NCI-H2196 treated with DMSO at 0.1 percent for 48 hours (cell line): Measurements from ENCODE around the gene ROCK2.

Experiments
- DNase-seq: peaks from one replicate; lab custom pipeline; 2025; ENCODE audit not compliant: unreplicated experiment; lab: John Stamatoyannopoulos, UW

ROCK2 gene

DNA sequence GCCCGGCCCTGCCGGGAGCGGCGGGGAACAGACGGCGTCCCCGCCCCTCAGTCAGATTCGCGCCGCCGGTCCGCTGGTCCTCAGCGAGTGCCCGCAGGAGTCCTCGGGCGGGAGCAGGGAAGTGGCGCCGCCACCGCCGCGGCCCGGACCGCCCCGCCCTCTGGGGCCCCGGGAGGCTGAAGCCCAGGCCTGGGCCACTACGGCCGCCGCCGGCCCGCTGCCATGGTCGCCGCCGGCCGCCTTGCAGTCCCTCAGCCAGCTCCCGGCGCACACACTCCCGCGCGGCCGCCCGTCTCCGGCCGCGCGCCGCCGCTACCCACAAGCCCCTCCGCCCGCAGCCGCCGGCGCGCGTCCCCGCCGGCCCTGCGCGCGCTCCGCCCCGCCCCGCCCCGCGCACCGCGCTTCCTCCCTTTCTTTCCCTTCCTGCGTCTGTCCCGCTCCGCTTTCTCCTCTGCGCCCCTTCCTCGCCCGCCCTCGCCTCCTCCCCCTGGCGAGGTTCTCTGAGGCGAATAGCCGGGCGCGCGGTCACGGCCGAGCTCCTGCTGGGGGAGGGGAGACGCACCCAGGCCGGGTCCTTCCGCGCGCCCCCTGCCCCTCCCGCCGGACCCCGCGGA is at the start of gene ROCK2:
Gene ROCK2, minus strand, starts transcription at position 295 of the 614 bp plus-strand sequence. CDS start 500 bp downstream, outside the sequence.
- peak; percentile 68 for DNase-seq

DNA sequence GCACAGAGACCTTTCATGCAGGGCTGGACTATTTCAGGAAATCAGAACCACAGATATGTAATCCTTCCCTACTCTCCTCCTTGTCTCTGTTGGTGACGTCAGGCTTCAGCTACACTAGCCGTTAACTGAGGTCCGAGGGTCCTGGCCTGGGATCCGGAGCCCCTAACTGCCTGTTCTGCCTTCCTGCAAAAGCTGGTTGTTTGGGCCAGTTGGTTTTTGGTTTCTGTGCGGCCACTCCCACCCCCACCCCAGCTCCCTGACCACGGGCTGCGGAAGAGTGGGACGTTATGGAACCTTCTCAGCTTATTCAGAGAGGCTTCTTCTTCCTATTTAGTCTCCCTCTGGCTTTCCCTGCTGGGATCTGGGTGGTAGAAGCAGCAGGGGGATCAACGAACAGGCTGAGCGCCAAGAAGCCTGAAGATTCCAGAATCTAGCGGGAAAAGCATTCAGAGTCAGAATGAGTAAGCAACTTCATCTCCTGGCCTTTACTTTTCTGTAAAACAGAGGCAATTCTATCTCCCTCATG is 49.3 kb upstream of the ROCK2 start:
- no peak for DNase-seq

DNA sequence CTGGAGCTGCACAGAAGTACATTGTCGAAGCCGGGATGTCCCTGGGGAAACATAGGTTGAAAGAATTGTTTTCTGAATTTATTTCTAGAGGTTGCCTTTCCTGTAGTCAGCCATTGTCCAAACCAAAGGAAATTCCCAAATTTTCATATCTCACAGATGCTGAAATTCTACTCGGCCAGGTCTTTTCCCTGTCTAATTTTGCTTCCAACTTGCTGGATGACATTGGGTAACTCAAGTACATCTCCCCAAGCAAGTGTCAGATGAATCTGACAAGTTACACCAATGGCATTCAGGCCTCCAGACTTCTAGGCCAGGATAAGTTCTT is 47.5 kb upstream of the ROCK2 start:
- no peak for DNase-seq

DNA sequence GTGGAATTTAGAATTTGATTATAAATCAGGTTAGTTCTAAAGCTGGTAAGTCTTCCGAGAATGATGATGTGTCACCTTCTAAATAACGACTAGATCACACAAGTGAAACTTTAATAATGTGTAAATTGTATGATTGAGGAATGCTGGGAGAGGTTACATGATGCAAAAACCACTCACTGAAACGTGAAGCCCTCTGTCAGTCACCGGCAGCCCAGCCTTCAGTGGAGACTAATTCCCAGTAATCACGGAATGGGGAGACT is 45.9 kb upstream of the ROCK2 start:
- no peak for DNase-seq

DNA sequence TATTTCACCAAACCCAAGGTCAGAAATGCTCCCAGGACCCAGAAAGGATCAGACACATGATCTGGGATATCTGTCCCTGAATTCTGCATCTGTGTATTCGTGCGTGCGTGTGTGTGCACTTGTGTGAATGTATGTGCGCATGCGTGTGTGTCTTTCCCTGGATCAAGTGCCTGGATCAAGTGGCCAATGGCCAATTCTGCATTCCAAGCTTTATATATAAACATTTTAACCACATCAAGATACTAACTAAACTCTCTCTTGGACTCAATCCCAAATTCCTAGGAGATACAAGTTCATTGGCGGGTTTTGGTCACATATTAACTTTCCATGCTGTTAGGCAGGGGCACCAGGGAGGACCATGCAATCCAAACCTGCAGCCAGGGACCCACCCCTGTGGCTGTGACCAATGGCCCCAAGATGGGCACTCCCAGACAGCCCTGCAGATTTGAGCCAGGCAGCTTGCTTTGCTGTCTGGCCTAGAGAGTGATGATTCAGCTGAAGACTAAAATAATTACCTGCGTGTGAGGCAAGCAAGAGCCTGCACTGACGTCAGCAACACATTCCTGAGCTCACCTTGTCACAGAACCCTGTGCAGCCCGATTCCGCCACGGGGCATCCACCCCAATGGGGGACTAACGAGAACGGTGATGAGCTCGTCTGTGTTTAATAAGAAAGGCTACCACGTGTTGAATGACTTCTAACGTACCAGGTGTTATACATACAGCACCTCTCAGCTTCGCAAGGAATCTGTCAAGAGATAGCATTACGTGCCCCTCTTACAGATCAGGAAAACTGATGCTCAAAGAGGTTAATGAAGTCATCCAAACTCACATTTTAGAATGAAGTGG is 45.3 kb upstream of the ROCK2 start:
- no peak for DNase-seq

DNA sequence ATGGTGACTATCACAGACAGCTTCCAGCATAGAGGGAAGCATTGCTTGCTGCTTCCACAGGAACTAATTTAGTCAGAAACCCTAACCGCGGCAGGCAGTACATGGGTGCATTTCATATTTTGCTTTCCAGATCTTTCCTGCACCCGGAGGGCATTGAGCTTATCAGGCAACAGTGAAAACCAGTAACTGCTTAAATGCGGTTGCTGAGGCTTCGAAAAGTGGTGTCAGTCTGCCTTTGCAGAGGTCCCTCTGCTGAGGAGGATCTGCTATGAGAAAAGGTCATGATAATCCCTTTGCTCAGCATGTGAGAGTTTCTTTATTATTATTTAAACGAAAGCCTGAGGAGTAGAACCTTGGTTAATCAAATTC is 44.6 kb upstream of the ROCK2 start:
- no peak for DNase-seq

DNA sequence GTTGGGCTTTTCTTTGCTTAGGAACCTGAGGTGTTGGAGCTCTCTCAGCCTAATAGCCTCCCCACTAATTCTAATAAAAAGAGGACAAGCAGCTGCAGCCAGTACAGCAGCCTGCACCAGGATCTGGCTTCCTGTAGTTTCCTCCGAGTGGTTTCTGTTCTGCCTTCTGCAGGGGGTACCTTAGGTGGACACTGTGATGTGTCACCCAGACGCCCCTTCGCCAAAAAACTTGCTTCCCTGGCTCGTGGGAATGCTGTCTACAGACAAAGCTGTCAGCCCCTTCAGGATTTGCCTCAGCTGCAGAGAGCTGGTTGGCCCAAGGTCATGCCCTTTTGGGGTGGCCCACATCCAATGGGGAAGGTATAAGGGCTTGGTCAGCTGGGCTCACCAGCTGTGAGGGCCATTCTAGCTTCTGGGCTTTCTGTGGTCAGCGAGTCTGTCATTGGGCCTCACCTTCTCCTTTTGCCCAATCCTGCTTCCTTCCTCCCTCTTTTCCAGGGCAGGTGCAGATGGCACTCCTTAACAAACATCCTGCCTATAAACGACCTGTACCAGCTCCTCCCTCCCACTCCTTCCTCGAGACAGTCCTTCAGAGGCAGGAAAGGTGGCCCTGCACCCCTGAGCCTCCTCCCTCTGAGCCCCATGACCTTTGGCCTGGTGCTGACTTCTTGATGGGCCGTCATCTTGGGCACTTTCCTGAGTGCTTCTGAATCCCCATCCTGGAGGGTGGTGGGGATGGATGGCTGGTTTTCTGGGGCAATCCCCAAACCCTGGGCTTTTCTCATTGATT is 44.0 kb upstream of the ROCK2 start:
- DNase-seq: no peak

DNA sequence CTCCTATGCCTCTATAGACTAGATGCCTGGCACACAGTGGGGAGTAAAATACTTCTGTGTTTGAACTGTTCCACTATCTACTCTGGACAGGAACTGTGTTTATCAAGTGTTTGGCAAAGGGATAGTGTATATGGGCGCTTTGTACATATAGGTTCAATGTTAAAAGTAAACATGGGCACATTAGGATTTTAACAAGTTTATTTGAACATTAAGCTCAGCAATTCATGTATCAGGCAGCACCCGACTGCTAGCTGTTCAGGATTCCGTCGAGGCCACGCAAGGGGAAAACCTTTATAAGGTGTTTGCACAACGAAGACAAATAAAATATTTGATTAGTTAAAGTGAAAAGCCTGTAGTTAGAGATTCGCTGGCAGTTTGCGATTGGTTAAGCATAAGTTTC is 43.4 kb upstream of the ROCK2 start:
- no peak for DNase-seq

DNA sequence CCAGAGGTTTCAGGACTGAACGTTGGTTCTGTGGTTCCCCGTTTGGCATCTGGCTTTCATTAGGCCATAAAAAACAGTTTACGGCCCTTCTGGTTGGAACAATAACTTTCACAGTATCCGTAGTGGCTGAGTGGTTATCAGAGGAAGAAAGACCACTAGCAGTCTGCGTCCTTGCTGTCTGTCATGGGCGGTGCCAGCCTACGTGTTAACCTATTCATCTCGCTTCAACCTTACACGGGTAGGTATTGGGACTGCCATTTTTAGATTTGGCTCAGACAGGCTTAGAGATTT is 42.6 kb upstream of the ROCK2 start:
- no peak for DNase-seq

DNA sequence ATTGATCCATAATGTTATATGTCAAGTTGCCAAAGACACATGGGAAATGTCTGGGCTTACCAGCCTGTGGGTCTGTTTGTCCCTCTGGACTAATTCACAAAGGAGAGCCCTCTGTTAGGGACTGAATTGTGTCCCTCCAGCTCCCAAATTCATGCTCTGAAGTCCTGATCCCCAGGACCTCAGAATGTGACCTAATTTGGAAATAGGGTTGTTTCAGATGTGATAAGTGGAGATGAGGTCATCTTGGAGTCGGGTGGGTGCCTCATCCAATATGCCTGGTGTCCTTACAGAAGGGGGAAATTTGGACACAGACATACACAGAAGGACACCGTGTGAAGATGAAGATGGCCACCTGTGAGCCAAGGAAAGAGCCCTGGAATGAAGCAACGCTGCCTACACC is 41.4 kb upstream of the ROCK2 start:
- DNase-seq: no peak

DNA sequence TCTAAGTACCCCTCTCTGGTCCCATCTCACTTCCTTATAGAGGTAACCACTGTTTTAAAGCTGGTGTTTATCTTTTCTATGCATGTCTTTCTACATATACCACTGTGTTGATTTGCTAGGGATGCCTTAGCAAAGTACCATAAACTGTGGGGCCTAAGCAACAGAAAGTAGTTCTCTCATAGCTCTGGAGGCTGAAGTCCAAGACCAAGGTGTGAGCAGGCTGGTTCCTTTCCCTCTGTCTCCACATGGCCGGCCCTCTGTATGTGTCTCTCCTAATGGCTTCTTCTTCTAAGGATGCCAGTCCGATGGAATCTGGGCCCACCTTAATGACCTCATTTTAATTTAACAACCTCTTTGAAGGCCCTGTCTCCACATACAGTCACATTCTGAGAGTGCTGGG is 40.8 kb upstream of the ROCK2 start:
- DNase-seq: no peak

DNA sequence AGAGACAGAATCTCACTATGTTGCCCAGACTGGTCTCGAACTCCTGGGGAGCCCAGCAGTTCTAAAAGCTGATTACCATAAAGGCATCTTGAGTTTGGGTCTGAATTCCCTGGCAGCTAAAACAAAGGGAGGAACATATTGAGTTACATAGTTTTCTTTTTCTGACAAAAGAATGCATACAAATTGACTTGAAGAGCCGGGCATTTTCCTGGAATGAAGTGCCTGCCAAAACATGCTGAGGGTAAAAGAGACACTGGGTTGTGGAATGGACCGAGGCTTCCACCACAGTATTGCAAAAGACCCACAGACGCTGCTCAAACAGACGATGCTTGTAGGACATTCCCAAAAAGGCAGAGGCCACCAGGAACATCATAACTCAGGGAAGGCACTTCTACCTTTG is 35.1 kb upstream of the ROCK2 start:
- no peak for DNase-seq

DNA sequence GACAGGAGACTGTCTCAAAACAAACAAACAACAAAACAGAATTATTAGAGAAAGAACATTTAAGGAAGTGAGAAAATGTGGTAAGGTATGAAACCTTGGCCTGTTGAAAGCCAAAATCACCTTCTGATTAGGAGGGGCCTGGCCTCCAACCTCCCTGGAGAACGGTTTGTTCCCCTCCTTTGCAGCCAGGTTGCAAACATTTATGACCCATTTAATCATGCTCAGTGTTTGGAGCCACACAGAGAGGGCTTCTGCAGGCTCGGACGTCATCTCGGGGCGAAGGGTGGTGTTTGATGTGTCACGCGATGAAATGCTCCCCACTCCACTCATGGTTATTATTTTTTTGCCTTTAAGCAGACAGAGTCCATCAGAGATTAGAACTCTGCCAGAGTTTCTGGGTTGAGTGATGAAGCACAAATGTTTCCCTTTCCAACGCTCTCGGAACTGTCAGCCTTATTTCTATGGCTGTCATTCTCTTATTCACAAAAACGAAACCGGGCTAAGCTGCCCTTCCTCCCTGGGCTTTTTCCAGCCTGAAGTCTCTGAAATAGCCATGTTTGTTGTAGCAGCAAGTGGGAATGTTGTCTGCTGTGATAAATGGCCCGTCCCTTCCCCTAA is 33.6 kb upstream of the ROCK2 start:
- no peak for DNase-seq

DNA sequence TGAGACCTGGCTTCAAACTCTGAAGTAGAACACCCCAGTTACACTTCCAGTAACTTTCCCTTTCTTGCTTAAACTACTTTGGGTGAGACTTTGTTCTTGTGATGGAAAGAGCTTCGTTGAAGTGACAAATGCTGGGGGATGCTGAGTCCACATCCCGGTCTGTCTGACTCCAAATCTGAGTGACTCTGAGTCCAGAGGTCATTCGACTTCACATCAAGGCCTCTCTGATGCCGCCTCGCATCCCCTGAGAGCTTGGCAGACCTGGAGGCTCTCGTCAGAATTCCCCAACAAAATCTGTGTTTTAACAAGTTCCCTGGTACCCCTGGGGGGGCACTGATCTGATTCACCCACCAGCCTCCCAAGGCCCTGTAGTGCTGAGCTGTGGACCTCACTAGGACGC is 31.6 kb upstream of the ROCK2 start:
- DNase-seq: no peak

DNA sequence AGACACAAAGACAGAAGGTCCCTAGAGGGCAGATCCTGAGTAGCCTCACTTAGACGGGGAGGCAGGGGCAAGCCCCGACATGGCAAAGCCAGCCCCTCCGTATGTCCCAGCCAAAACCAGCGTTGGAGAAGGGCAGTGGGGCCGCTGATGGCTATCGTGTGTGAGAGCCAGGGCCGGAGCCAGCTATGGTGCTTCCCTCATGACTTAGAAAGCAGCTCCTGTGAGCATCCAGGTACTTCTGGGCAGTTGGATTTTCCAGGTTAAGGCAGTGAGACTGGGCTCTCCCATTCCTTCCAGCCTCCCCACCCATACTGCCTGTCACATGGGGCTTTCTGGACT is 31.2 kb upstream of the ROCK2 start:
- no peak for DNase-seq

DNA sequence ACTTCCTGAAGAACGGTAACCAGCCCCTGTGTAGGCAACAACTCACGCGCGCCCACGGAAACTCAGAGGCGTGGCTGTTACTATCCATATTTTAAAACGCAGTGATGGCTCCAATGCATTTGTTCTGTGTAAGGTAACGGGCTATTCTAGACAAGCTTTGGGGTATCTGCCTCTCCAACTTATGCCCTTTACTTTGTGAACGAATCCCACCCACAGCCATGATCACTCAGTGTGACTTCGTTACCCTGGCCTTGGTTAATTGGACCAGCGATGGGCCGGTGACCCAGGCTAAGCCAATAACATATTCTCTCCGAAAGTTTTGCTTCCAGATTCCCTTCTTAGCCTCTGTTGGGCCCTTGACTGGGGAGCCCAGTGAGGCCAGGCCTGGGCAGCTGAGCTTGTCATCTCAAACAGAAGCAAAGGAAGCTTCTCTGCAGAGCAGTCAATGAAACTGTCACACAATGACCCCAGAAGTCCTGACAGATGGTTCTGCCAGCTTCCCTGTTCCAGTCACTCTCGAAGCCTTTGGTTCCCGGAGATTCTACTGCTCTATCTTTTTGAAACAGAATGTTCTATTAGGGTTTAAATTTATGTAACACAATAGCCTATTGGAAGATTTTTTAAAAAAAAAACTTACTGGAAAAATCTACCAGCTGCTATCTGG is 30.7 kb upstream of the ROCK2 start:
- no peak for DNase-seq

DNA sequence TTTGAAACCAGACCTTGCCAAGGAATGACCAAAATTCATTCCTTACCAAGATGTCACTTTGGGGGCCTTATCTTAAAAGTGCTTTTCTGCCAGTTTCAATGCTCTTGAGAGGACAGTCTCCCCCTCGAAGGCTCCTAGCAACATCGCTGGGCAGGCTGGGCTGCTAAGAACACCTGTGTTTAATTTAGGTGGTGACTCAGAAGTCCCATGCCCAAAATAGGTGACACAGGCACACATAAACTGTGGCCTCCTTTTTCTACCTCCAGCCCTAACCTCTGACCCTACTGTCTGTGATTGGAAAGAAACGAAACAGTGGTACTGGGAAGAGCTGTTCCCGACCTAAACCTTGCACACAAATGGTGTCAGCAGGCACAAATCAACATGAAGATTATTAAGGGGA is 28.7 kb upstream of the ROCK2 start:
- no peak for DNase-seq

DNA sequence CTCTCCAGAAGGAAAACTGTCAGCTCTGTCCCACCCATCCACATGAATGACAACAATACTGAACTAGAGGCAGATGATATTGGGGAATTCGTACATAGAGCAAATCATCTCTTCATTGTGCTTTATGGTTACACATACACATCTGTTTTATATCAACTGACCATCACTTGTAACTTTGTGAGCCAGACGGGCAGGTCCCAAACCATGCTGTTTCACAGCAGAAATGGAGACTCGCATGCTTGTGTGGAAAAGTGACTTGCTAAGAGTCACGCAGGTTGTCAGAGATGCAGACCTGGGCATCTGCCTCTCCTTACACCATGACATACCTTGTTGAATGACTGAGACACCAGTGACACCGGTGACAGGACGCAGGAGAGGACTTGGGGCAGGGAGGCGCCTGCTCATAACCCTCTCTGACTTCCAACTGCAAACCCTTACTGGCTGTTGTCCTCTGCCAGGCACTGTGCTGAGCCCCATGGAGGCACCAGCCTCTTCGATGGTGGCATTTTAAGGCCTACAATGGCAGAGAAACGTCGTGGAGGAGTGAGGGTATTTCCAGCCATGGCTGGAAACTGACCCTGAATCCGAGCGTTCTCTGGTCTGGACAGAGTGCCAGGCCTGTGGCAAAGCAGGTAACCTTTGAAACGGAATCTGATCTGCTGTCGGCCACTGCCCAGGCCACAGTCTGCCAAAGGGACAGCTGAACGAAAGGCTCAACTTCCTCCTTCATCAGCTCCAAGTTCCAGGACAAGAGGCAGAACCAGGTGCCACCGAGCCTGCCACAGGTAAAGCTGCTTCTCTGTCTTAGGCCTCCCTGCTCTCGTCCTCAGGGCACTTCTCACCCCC is 26.9 kb upstream of the ROCK2 start:
- DNase-seq: no peak

DNA sequence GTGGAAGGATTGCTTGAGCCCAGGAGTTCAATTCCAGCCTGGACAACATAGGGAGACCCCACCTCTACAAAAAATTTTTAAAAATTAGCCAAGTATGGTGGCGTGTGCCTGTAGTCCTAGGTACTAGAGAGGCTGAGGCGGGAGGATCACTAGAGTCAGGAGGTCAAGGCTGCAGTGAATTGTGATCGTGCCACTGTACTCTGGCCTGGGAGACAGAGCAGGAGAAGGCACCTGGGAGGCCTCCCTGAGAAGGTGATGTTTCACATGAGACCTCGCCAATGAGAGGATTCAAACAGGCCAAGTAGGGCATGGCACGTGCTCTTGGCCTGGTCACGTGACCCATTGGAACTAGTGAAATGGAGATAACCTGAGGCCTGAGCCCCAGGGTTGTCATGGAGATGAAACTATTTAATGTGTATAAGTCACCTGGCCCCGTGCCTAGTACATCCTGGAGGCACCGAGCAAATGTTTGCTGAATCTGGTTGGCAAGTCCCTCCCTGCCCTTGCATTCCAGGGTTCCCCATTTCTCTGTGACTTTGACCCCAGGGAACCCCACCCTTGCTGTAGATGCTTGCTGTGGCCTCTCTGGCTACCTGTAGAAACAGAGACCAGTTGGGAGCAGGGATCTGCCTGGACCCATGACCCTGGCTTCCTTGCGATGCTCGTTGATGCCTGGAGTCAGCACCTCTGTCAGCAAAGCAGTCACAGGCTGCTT is 26.1 kb upstream of the ROCK2 start:
- DNase-seq: peak; percentile 81

DNA sequence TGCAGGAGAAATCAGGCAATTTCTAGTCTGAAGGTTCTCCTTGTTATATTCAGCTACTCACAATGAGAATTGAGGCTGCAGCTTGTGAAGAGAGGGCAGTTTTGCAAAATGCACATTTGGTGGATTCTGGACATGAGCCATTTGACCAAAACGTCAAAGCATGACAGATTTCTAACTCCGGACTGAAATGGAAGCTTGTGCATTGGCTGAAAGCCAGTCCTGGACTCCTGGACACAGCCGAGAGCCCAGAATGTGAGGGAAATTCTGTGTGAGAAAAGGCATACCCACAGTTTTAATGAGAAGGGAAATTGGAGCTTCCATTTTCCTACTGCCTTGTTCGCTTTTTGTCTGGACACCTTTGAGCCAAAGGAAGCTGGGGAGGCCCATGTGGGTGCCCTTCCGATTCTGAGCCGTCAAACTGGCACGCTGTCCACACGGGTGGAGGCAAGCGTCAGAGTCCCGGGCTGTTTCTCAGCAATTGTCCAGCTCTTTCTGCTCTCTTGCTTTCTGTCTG is 23.7 kb upstream of the ROCK2 start:
- DNase-seq: no peak
